B cell (primary cell): ENCODE results near the gene OR52E5. TPM values are rescaled to one million over a fixed set of nuclear protein-coding genes. Genes with fewer than 3 reads are reported as not detected.

Experiments
- ATAC-seq: fragments of 200-7000 bp; cut with Tn5 transposase; one replicate; pipeline ENCODE4 v1.10.0; 2021; ENCODE audit warnings: low read depth, mild to moderate bottlenecking, moderate number of reproducible peaks, moderate library complexity
- CTCF ChIA-PET: fragments of 350-600 bp; sonication (Branson Sonifier 250); formaldehyde crosslinking; loops from one replicate; lab custom pipeline; 2021; ENCODE audit warnings: antibody characterized with exemption, inconsistent platforms; lab: Charles Lee
- POLR2A ChIA-PET: fragments of 350-600 bp; sonication (Branson Sonifier 250); formaldehyde crosslinking; loops from one replicate; lab custom pipeline; 2021; ENCODE audit warnings: antibody characterized with exemption; lab: Charles Lee
- DNase-seq: peaks from one replicate; pipeline ENCODE4 v3.0.0; 2013
- H2AFZ ChIP-seq: 2 replicates; pipeline ENCODE4 v1.6.1; 2012; ENCODE audit warnings: mild to moderate bottlenecking, low read depth, low read length; ENCODE audit not compliant: insufficient read depth, poor library complexity, severe bottlenecking
- H3K27ac ChIP-seq, 2 donors: 1 replicate in 1 of 2; 2 replicates in 1 of 2; pipeline ENCODE4 v1.5.1; 2012 to 2013; ENCODE audit warnings: low read length in 2 of 2, mild to moderate bottlenecking in 2 of 2, moderate library complexity in 1 of 2
- H3K27me3 ChIP-seq, 4 experiments: fragments of 200-600 bp in 1 of 4; sonication (generic) in 1 of 4; replicated peaks in 1 of 4; 1 replicate in 2 of 4; 2 replicates in 2 of 4; pipeline versions ENCODE4 v1.6.1 to v1.7.0; 2013 to 2016; ENCODE audit warnings: low read length in 3 of 4, mild to moderate bottlenecking in 2 of 4, mixed read lengths in 1 of 4, moderate library complexity in 1 of 4; ENCODE audit not compliant: insufficient read depth in 4 of 4, control insufficient read depth in 3 of 4; ENCODE audit errors: control extremely low read depth in 1 of 4
- H3K36me3 ChIP-seq, 2 experiments: replicated peaks in 1 of 2; 1 replicate in 1 of 2; 2 replicates in 1 of 2; pipeline versions ENCODE4 v1.6.1 to v1.7.1; 2013; ENCODE audit warnings: low read length in 1 of 2; ENCODE audit not compliant: insufficient read depth in 2 of 2, control insufficient read depth in 1 of 2; ENCODE audit errors: control extremely low read depth in 1 of 2, extremely low read depth in 1 of 2
- H3K4me1 ChIP-seq, 2 donors: fragments of 200-600 bp in 1 of 2; sonication (generic) in 1 of 2; 1 replicate in 1 of 2; 2 replicates in 1 of 2; pipeline versions ENCODE4 v1.5.1 to v1.6.1; 2013 to 2017; ENCODE audit warnings: low read length in 2 of 2; ENCODE audit not compliant: control insufficient read depth in 2 of 2, insufficient read depth in 2 of 2
- H3K4me2 ChIP-seq: replicated peaks from 2 replicates; pipeline ENCODE3; 2012; ENCODE audit warnings: mild to moderate bottlenecking, low read depth, low read length; ENCODE audit not compliant: poor library complexity, severe bottlenecking
- H3K4me3 ChIP-seq, 5 experiments: fragments of 200-600 bp in 1 of 5; sonication (generic) in 1 of 5; 1 replicate in 3 of 5; 2 replicates in 2 of 5; pipeline versions ENCODE4 v1.5.1 to v1.7.0; 2011 to 2016; ENCODE audit warnings: low read length in 4 of 5, mild to moderate bottlenecking in 4 of 5, low read depth in 2 of 5, control low read depth in 1 of 5, moderate library complexity in 1 of 5; ENCODE audit not compliant: insufficient read depth in 1 of 5; ENCODE audit errors: control extremely low read depth in 1 of 5, extremely low read depth in 1 of 5
- H3K79me2 ChIP-seq: fragments of 200-600 bp; sonication (generic); one replicate; pipeline ENCODE4 v1.6.0; 2016; ENCODE audit warnings: low read length; ENCODE audit not compliant: control insufficient read depth, insufficient read depth
- H3K9ac ChIP-seq: fragments of 200-600 bp; sonication (generic); 2 replicates; pipeline ENCODE4 v1.6.1; 2017; ENCODE audit warnings: mild to moderate bottlenecking, low read length, moderate library complexity
- H3K9me3 ChIP-seq, 3 donors: one replicate each; pipeline versions ENCODE4 v1.6.1 to v1.7.1; 2013; ENCODE audit warnings: low read length in 2 of 3; ENCODE audit not compliant: control insufficient read depth in 2 of 3, insufficient read depth in 1 of 3; ENCODE audit errors: control extremely low read depth in 1 of 3
- H4K20me1 ChIP-seq: 2 replicates; pipeline ENCODE4 v1.6.0; 2012; ENCODE audit warnings: mild to moderate bottlenecking, low read length; ENCODE audit not compliant: insufficient read depth, control insufficient read depth, poor library complexity, severe bottlenecking
- H3K27ac Mint-ChIP-seq: one replicate; pipeline ENCODE4 v1.8.0; 2021; ENCODE audit warnings: mixed read lengths
- H3K27me3 Mint-ChIP-seq: one replicate; pipeline ENCODE4 v1.8.0; 2021; ENCODE audit warnings: mixed read lengths
- H3K4me1 Mint-ChIP-seq: one replicate; pipeline ENCODE4 v1.8.0; 2021; ENCODE audit warnings: mixed read lengths
- H3K4me3 Mint-ChIP-seq: one replicate; pipeline ENCODE4 v1.8.0; 2021; ENCODE audit warnings: mixed read lengths
- H3K9me3 Mint-ChIP-seq: one replicate; pipeline ENCODE4 v1.8.0; 2022; ENCODE audit warnings: mixed read lengths; ENCODE audit not compliant: insufficient read depth
- EZH2 ChIP-seq: IDR thresholded peaks from 2 replicates; pipeline ENCODE4 v1.6.1; 2012; ENCODE audit warnings: borderline replicate concordance, low read depth, mild to moderate bottlenecking, moderate library complexity, low read length; ENCODE audit not compliant: insufficient read depth, poor library complexity, severe bottlenecking
- WGBS: methylation state at CpG from one replicate; pipeline ENCODE4 v1.1.5; 2013; ENCODE audit warnings: missing lambda C conversion rate; ENCODE audit not compliant: insufficient coverage; 5-methylcytosine and 5-hydroxymethylcytosine counted together
- intact Hi-C: fragments of 100-400 bp; cut with micrococcal nuclease; formaldehyde crosslinking; loops from one replicate; pipeline ENCODE4 v1.10.0; 2022
- polyA plus RNA-seq: library from polyadenylated mRNA; depleted of rRNA; stranded (reverse); fragments of >200 nt; gene quantifications from 2 replicates; pipeline ENCODE4 v1.2.3, GENCODE V29; 2012
- total RNA-seq, 2 donors: library from RNA; stranded (reverse); fragments of 120-200 nt in 1 of 2; gene quantifications; 1 replicate in 1 of 2; 2 replicates in 1 of 2; pipeline versions ENCODE4 v1.2.3 to v1.2.4, GENCODE V29; 2013 to 2022
- TF ChIP-seq, protein P1 (sequence below): fragments of 200-600 bp; IDR thresholded peaks from one replicate; pipeline ENCODE4 v1.8.0; 2022; ENCODE audit warnings: antibody characterized with exemption, mild to moderate bottlenecking

The OR52E5 gene
- total and polyA plus RNA-seq, 2 donors (not counting 1 experiment from before 2014, with no cell fraction given), result not detected

DNA sequence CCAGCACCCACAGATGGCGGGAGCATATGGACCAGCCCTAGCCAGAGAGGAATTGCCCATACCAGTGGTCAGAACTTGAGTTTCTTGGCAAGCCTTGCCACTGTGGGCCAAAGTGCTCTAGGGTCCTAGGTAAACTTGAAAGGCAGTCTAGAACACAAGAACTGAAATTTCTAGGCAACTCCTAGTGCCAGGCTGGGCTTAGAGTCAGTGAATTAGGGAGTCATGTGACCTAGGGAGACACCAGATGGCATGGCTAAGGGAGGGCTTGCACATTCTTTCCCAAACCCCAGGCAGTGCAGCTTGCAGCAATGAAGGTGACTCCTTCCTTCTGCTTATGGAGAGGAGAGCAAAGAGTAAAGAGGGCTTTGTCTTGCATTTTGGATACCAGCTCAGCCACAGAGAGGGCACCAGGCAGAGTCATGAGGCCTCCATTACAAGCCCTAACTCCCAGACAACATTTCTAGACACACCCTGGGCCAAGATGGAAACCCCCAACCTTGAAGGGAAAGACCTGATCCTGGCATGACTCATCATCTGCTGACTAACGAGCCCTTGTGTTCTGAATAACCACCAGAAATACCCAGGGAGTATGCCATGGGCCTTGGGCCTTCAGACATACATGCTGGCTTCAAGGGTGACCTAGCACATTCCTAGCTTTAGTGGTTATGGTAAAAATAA, 29.9 kb downstream of the OR52E5 start:
- Histone ChIP-seq H3K9ac (no peak overlapping the region), H3K27me3 (no peaks in the 10 kb centered on the region), H3K9me3 (peaks cover 0 to 7% (median 2%) of the 10 kb centered on the region in 3 donors), H4K20me1 (no peaks in the 10 kb centered on the region), H3K36me3 (no peaks in the 10 kb centered on the region), H2AFZ (no peak overlapping the region), H3K79me2 (no peaks in the 10 kb centered on the region), H3K4me2 (no peak overlapping the region), H3K27ac (no peak overlapping the region), H3K4me3 (no peak overlapping the region), H3K4me1 (no peaks in the 10 kb centered on the region)
- Mint-ChIP-seq H3K9me3 (peaks cover 5% of the 10 kb centered on the region), H3K27me3 (no peaks in the 10 kb centered on the region), H3K27ac (no peak overlapping the region), H3K4me1 (no peaks in the 10 kb centered on the region), H3K4me3 (no peak overlapping the region)
- ATAC-seq, result no peak
- intact Hi-C loops, result no loop called here
- CTCF ChIA-PET, result no interaction called here
- DNase-seq, result no peak
- 71% methylated on average over 2 of the region's 2 CpGs for WGBS
- POLR2A ChIA-PET, result no interaction called here
- TF ChIP-seq, protein P1, sequence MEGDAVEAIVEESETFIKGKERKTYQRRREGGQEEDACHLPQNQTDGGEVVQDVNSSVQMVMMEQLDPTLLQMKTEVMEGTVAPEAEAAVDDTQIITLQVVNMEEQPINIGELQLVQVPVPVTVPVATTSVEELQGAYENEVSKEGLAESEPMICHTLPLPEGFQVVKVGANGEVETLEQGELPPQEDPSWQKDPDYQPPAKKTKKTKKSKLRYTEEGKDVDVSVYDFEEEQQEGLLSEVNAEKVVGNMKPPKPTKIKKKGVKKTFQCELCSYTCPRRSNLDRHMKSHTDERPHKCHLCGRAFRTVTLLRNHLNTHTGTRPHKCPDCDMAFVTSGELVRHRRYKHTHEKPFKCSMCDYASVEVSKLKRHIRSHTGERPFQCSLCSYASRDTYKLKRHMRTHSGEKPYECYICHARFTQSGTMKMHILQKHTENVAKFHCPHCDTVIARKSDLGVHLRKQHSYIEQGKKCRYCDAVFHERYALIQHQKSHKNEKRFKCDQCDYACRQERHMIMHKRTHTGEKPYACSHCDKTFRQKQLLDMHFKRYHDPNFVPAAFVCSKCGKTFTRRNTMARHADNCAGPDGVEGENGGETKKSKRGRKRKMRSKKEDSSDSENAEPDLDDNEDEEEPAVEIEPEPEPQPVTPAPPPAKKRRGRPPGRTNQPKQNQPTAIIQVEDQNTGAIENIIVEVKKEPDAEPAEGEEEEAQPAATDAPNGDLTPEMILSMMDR, result no peak
- no peak for TF ChIP-seq EZH2

- TF ChIP-seq, protein P1, result no peak
- no peak for TF ChIP-seq EZH2
- ATAC-seq, result no peak
- intact Hi-C loops, result no loop called here
- Histone ChIP-seq H3K79me2 (no peaks in the 10 kb centered on the region), H3K36me3 (no peaks in the 10 kb centered on the region), H3K27ac (no peak overlapping the region), H3K9ac (no peak overlapping the region), H2AFZ (no peak overlapping the region), H3K4me3 (no peak overlapping the region), H3K4me2 (no peak overlapping the region), H3K27me3 (no peaks in the 10 kb centered on the region), H3K4me1 (no peaks in the 10 kb centered on the region), H3K9me3 (peaks cover 0 to 13% (median 2%) of the 10 kb centered on the region in 3 donors), H4K20me1 (no peaks in the 10 kb centered on the region)
- DNase-seq, result no peak
- Mint-ChIP-seq H3K4me1 (no peaks in the 10 kb centered on the region), H3K4me3 (no peak overlapping the region), H3K9me3 (peaks cover 6% of the 10 kb centered on the region), H3K27ac (no peak overlapping the region), H3K27me3 (no peaks in the 10 kb centered on the region)
- POLR2A ChIA-PET, result no interaction called here
- CTCF ChIA-PET, result no interaction called here
Observed at GRCh38 chr11:5923427-5923776, 30.4 kb downstream of the OR52E5 start.
